HepG2 (cell line): Measurements from ENCODE around the gene RNH1. TPM values are rescaled to one million over a fixed set of nuclear protein-coding genes. Genes with fewer than 3 reads are reported as not detected.

ENCODE experiments used
- CENPX ChIP-seq: sonication (generic); formaldehyde crosslinking; IDR thresholded peaks from 2 replicates; pipeline ENCODE4 v1.9.0; 2021; ENCODE audit warnings: mild to moderate bottlenecking, missing genetic modification reagents, moderate library complexity
- CSRNP1 ChIP-seq: sonication (generic); formaldehyde crosslinking; IDR thresholded peaks from 2 replicates; pipeline ENCODE4 v1.8.1; 2023; ENCODE audit warnings: mild to moderate bottlenecking, missing genetic modification reagents
- DZIP1 ChIP-seq: sonication (generic); formaldehyde crosslinking; IDR thresholded peaks from 2 replicates; pipeline ENCODE4 v1.5.0; 2020; ENCODE audit warnings: mild to moderate bottlenecking, missing genetic modification reagents
- GZF1 ChIP-seq: sonication (generic); formaldehyde crosslinking; IDR thresholded peaks from 2 replicates; pipeline ENCODE4 v1.5.1; 2020; ENCODE audit warnings: mild to moderate bottlenecking, missing genetic modification reagents
- HCFC1 ChIP-seq: fragments of 150-350 bp; IDR thresholded peaks from 2 replicates; pipeline ENCODE4 v1.6.1; 2014; ENCODE audit warnings: low read depth, low read length
- MTERF4 ChIP-seq: sonication (generic); formaldehyde crosslinking; IDR thresholded peaks from 2 replicates; pipeline ENCODE4 v1.8.0; 2023; ENCODE audit warnings: mild to moderate bottlenecking, missing genetic modification reagents
- MTF1 ChIP-seq: sonication (generic); formaldehyde crosslinking; IDR thresholded peaks from 2 replicates; pipeline ENCODE4 v1.5.0; 2020; ENCODE audit warnings: missing genetic modification reagents
- PBX3 ChIP-seq: sonication (generic); formaldehyde crosslinking; IDR thresholded peaks from 2 replicates; pipeline ENCODE4 v1.8.1; 2023; ENCODE audit warnings: missing genetic modification reagents, inconsistent platforms, borderline replicate concordance
- SP4 ChIP-seq: sonication (generic); formaldehyde crosslinking; IDR thresholded peaks from 2 replicates; pipeline ENCODE4 v1.8.1; 2023; ENCODE audit warnings: mild to moderate bottlenecking, missing genetic modification reagents
- SRY ChIP-seq: sonication (generic); formaldehyde crosslinking; IDR thresholded peaks from 2 replicates; pipeline ENCODE4 v1.8.0; 2022; ENCODE audit warnings: mild to moderate bottlenecking, missing genetic modification reagents
- SYNCRIP ChIP-seq: fragments of 200-400 bp; formaldehyde crosslinking; IDR thresholded peaks from 2 replicates; pipeline ENCODE4 v1.6.1; 2018; ENCODE audit warnings: mild to moderate bottlenecking, low read depth, low read length; ENCODE audit not compliant: insufficient read depth
- ZNF20 ChIP-seq: sonication (generic); formaldehyde crosslinking; IDR thresholded peaks from 2 replicates; pipeline ENCODE4 v1.4.0; 2020; ENCODE audit warnings: mild to moderate bottlenecking, moderate library complexity, missing genetic modification reagents
- ZNF263 ChIP-seq: sonication (generic); formaldehyde crosslinking; IDR thresholded peaks from 2 replicates; pipeline ENCODE4 v1.4.0; 2020; ENCODE audit warnings: missing genetic modification reagents
- ZNF484 ChIP-seq: sonication (generic); formaldehyde crosslinking; IDR thresholded peaks from 2 replicates; pipeline ENCODE4 v1.5.1; 2020; ENCODE audit warnings: mild to moderate bottlenecking, low read depth, missing genetic modification reagents, borderline replicate concordance
- ZNF503 ChIP-seq: sonication (generic); formaldehyde crosslinking; IDR thresholded peaks from 2 replicates; pipeline ENCODE4 v1.4.0; 2020; ENCODE audit warnings: missing genetic modification reagents
- ZNF562 ChIP-seq: sonication (generic); formaldehyde crosslinking; IDR thresholded peaks from 2 replicates; pipeline ENCODE4 v1.8.0; 2022; ENCODE audit warnings: missing genetic modification reagents, borderline replicate concordance
- ZNF598 ChIP-seq: sonication (generic); formaldehyde crosslinking; IDR thresholded peaks from 2 replicates; pipeline ENCODE4 v1.5.1; 2020; ENCODE audit warnings: mild to moderate bottlenecking, missing genetic modification reagents, borderline replicate concordance
- ZNF678 ChIP-seq: sonication (generic); formaldehyde crosslinking; IDR thresholded peaks from 2 replicates; pipeline ENCODE4 v1.4.0; 2020; ENCODE audit warnings: mild to moderate bottlenecking, missing genetic modification reagents
- ZNF761 ChIP-seq: sonication (generic); formaldehyde crosslinking; conservative IDR thresholded peaks from 2 replicates; pipeline ENCODE4 v1.4.0; 2020; ENCODE audit warnings: mild to moderate bottlenecking, missing genetic modification reagents
- ZNF775 ChIP-seq: sonication (generic); formaldehyde crosslinking; IDR thresholded peaks from 2 replicates; pipeline ENCODE4 v1.4.0; 2020; ENCODE audit warnings: missing genetic modification reagents, mild to moderate bottlenecking, moderate library complexity, borderline replicate concordance
- ZNF790 ChIP-seq: sonication (generic); formaldehyde crosslinking; IDR thresholded peaks from 2 replicates; pipeline ENCODE4 v1.8.0; 2022; ENCODE audit warnings: missing genetic modification reagents, mild to moderate bottlenecking, borderline replicate concordance
- polyA plus RNA-seq, 8 experiments: library from polyadenylated mRNA; depleted of rRNA in 3 of 8; stranded (reverse) in 7 of 8; unstranded in 1 of 8; fragments of >200 nt; fragmentation: Illumina TruSeq in 4 of 8; extraction: Trizol in 4 of 8; gene quantifications; 2 replicates each; pipeline versions ENCODE4 v1.2.1 to v1.2.3, GENCODE V29; 2011 to 2016; ENCODE audit warnings: low read depth in 4 of 8, missing spikeins in 1 of 8, mixed read lengths in 1 of 8; ENCODE audit not compliant: insufficient read depth in 1 of 8
- total RNA-seq, 5 experiments: library from RNA; depleted of rRNA; stranded (reverse); fragments of >200 nt; fragmentation: Illumina TruSeq; extraction: Trizol; gene quantifications; 2 replicates each; pipeline ENCODE4 v1.2.3, GENCODE V29; 2016; ENCODE audit warnings: low read depth in 1 of 5

The RNH1 gene
- total and polyA plus RNA-seq, 2 of the 13 experiments (the other 11 are each of a cell fraction or from before 2014, with no cell fraction given) = 36.0 to 74.1 TPM

- TF ChIP-seq ZNF503 = no peak; the same call in 1 of the 2 replicates
- TF ChIP-seq MTF1 (CRISPR knock-in tag) = no peak
- no peak for TF ChIP-seq SRY (CRISPR knock-in tag)
- TF ChIP-seq GZF1 (CRISPR knock-in tag) = no peak
- no peak for TF ChIP-seq ZNF263 (CRISPR knock-in tag)
- no peak for TF ChIP-seq ZNF678
- TF ChIP-seq ZNF761 (CRISPR knock-in tag) = 0 out of 2 replicates have a peak, but pooled peaks have one; percentile 45
- TF ChIP-seq CENPX (CRISPR knock-in tag) = no peak
- TF ChIP-seq CSRNP1 = no peak
- TF ChIP-seq ZNF790 (CRISPR knock-in tag) = no peak
- no peak for TF ChIP-seq DZIP1 (CRISPR knock-in tag)
- no peak for TF ChIP-seq ZNF775 (CRISPR knock-in tag)
- no peak for TF ChIP-seq SYNCRIP
- no peak for TF ChIP-seq HCFC1
- no peak for TF ChIP-seq MTERF4 (CRISPR knock-in tag)
- TF ChIP-seq ZNF20 = no peak
- no peak for TF ChIP-seq ZNF484
- peak; percentile 35; the same call in 1 of the 2 replicates for TF ChIP-seq ZNF598
- no peak for TF ChIP-seq ZNF562 (CRISPR knock-in tag)
- no peak for TF ChIP-seq SP4 (CRISPR knock-in tag)
- TF ChIP-seq PBX3 (CRISPR knock-in tag) = no peak
Observed at GRCh38 chr11:469684-470560, 37.1 kb downstream of the RNH1 start (continued).
